Stimulated activated CD4-positive, alpha-beta T cell treated with anti-CD3 and anti-CD28 coated beads, Interleukin-2, amount 100 ng/mL, for 4 hours (primary cell): ENCODE measurements around the gene H6PD.
"Not testable (repeated sequence)": the region's sequence is repeated elsewhere in the genome, so short reads cannot be mapped to it uniquely, and the experiment has no call there.

ENCODE experiments used
- DNase-seq: peaks from one replicate; pipeline ENCODE4 v3.0.0-alpha.2; 2020; ENCODE audit warnings: low read depth

Gene H6PD

DNA sequence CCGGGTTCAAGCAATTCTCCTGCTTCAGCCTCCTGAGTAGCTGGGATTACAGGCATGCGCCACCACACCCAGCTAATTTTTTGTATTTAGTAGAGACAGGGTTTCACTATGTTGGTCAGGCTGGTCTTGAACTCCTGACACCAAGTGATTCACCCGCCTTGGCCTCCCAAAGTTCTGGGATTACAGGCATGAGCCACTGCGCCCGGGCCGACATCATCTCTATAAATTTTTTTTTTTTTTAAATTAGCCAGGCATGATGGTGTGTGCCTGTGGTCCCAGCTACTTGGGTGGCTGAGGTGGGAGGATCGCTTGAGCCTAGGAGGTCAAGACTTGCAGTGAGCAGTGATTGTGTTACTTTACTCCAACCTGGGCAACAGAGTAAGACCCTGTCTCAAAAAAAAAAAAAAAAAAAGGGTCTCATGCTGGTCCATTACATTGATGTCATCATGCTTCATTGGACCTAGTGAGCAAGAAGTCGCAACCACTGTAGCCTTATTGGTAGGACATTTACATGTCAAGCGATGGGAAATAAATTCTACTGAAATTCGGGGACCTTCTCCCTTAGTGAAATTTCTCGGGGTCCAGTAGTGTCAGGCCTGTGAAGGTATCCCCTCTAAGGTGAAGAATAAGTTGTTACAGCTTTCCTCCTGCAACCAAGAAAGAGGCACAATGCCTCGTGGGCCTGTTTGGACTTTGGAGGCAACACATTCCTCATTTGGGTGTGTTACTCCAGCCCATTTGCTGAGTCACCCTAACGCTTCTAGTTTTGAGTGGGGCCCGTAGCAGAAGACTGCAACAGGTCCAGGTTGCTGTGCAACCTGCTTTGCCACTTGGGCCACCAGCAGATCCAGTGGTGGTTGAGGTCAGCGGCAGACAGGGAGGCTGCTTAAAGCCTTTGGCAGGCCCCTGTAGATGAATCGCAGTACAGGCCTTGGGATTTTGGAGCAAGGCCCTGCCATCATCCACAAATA is 65.3 kb downstream of the H6PD start:
- DNase-seq, result not testable (repeated sequence)

DNA sequence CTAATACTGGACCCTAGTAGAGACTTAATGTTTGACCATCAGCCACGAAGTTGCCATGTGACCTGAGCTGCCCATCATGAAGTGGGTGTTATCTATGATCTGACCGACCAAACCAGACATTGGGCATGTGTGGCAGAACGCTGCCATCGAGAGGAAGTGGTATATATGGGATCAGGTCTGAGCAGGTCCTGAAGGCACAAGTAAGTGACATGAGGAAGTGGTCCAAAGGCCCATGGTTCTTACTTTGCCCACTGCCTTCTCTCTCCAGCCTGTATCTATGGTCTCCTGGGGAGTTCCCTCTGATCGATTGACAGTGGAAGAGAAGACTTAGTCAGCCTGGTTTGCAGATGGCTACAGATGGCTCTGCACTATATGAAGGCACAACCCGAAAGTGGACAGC is 66.0 kb downstream of the H6PD start:
- no peak for DNase-seq

DNA sequence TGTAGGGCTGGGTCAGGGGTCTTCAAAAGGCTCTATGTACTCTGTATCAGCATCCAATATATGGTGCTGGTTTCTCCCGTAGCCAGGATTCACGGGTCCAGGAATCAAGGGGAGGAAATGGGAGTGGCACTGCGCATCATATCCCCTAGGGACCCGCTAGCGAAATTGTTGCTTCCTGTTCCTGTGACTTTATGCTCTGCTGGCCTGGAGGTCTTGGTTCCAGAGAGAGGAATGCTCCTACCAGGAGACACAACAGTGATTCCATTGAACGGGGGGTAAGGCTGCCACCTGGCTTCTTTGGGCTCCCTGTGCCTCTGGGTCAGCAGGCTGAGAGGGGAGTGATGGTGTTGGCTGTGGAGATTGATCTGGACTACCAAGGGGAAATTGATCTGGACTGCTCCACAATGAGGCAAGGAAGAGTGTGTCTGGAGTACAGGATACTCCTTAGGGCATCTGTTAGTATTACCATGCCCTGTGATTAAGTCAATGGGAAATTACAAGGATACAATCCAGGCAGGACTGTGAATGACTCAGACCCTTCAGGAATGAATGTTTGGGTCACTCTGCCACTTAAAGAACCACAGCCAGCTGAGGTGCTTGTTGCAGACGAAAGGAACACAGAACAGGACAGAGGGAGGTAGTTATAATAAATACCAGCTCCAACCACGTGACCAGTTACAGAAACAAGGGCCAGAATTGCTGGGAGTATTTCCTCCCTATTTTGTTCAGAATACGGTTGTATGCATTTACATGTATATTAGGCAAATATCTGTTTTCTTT is 68.4 kb downstream of the H6PD start:
- no peak for DNase-seq

- DNase-seq, result no peak
These were observed 69.3 kb downstream of the H6PD start for GRCh38 chr1:9303916-9304315.

DNA sequence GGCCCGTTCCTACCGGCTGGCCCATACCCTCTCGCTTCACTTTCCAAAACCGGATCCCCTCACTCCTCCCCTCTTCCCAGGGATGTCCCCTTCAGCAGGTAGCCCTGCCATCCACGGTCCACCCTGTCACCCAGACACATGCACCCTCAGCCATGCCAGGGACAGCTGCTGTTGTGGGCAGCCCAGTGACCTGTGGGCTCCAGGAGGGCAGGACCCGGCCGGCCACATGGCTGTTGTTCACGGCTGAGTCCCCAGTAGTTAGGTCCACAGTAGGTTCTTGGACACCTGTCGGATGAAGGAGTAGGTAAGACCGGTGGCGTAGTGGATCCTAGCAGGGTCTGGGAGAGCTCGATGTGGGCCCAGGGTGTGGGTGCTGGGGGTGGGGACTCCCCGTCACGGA is 70.6 kb downstream of the H6PD start:
- no peak for DNase-seq

- DNase-seq, result no peak
These were observed 71.4 kb downstream of the H6PD start for GRCh38 chr1:9306006-9306405.

GRCh38 chr1:9307303-9307702 is 72.7 kb downstream of the H6PD start:
- no peak for DNase-seq

DNA sequence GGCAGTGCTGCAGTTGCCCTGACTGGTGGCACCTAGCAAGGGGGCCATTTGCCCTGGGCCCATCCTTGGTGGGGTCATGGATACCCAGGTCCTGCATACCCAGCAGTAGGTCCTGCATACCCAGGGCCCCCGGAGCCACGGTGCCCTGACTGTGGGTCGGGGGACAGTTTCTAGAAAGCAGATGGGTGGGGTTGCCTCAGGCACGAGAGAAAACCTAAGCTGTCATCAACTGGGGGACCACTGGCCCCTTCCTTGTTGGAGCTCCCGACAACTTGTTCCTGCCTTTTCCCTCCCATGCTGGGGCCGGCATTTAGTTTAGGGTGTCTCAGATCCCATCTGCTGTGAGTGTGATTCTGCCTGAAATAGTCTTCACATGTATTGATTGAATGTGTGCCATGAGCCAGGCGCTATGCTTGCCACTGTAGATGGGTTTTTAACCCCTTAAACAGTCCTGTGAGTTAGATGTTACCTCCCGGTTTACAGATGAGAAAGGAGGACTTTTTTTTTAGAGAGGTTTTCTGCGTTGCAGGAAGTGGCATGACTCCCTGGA is 73.7 kb downstream of the H6PD start:
- DNase-seq, result no peak

GRCh38 chr1:9309080-9309479 is 74.5 kb downstream of the H6PD start:
- no peak for DNase-seq

- DNase-seq, result no peak
These were observed 75.4 kb downstream of the H6PD start for GRCh38 chr1:9309991-9310390.

- no peak for DNase-seq
These were observed 76.5 kb downstream of the H6PD start for GRCh38 chr1:9311029-9311428.

DNA sequence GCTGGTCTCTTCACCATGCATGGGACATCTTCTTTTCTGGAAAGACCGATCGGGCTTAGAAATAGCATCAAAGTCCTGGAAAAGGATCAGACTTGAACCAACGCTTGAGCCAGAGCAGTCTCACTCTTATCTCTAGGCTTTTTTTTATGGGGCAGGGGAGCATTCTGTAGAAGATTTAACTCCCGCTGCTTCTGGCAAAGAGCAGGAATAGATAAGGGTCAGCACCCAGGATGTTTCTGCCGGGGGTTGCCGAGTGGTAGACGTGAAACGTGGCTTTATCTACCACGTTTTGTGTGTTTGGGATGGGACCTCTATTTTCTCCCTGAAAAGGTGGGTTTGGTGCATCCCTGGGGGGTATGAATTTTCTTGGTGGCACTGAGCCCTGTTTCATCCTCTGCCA is 76.9 kb downstream of the H6PD start:
- no peak for DNase-seq

DNA sequence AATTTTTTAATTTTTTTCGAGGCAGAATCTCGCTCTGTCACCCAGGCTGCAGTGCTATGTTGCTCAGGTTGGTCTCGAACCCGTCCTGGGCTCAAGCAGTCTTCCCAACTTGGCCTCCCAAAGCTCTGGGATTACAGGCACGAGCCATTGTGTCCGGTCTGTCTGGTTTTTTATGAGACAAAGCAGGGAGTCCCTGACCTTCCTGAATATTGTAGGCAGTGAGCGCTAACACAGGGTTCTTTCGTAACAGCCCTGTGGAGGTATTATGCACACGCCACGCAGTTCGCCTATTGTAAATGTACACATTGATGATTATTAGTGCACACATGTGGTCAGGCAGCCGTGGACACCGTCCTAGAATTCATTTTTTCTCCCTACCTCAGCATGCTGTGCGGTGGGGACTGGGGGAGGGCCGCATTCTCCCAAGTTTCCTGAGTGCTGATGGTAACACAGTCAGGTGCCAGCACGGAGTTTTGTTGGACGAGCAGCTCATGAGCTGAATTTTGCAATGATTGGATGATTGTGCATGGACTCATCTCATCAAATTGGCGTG is 77.7 kb downstream of the H6PD start:
- no peak for DNase-seq

DNA sequence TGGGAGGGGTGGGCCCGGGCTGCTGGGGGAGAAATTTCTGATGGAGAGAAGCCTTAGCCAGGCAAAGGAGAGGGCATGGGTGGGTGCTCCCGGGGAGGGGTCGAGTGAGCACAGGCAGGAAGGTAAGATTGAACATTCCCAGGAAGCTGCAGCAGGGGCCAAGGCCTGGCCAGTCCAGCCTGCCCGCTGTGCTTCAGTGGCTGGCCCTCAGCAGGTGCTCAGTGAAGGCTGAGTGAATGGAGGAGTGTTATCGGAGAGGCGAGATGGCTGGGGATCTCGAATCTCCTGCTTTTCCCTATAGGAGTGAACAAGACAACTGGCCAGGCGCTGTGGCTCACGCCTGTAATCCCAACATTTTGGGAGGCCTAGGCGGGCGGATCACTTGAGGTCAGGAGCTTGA is 79.0 kb downstream of the H6PD start:
- no peak for DNase-seq

DNA sequence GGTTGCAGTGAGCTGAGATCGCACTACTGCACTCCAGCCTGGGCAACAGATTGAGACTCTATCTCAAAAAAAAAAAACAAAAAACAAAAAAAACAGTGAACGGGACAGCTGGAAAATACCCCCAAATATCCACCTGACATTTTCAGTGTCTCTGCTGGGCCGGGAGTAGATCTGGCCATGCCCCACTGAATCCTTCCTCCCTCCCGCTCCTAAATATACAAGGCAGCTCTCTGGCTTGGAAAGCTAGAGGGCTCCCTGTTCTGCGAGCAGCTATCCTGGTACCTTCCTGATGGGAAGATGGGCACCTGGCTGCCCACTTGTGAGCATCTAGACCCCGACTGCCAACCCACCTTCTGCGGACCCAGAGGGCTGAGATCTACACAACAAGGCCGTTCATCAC is 79.5 kb downstream of the H6PD start:
- no peak for DNase-seq

GRCh38 chr1:9314711-9315379 is 80.3 kb downstream of the H6PD start:
- DNase-seq, result no peak

GRCh38 chr1:9315411-9316079 is 81.0 kb downstream of the H6PD start:
- DNase-seq, result no peak

- no peak for DNase-seq
These were observed 81.5 kb downstream of the H6PD start for GRCh38 chr1:9316080-9316444.

GRCh38 chr1:9316512-9316911 is 81.9 kb downstream of the H6PD start:
- no peak for DNase-seq

- DNase-seq, result no peak
These were observed 82.5 kb downstream of the H6PD start for GRCh38 chr1:9317072-9317471.

DNA sequence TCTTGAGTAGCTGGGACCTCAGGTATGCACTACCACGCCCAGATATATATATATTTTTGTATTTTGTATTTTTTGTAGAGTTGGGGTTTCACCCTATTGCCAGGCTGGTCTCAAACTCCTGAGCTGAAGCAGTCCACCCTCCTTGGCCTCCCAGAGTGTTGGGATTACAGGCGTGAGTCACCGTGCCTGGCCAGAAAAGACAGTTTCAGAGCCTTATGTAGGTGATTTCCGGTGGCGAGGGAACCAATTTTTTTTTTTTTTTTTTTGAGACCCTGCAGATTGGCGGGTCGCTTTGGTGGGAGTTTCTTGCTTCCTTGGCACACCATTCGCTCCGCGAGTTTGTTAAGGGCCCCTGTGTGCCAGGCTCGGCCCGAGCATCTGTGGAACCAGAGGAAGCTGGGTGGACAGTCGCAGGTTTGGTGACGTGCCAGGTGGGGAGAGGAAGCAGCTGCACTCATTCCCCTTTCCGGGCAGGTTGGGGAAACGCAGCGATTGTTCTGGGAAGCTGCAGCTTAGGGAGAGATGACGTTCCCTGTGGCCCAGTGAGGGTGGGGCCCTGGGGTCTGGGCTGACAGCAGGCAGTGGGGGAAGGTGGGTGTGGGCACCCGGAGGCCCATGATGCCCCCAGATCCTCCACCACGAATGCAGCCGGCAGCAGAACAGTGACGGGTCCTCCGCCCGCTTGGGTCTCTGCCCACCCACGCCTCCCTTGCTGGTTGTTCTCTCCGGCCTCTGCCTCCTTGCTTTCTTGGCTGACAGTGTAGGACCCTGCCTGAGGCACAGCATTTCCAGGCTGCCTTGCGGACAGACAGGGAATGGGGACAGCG is 83.2 kb downstream of the H6PD start:
- DNase-seq, result no peak
